GM19463 (cell line): ENCODE data around the gene SPINK14.
A peak's percentile ranks its signal among the peaks of the same experiment; 100 is the strongest.

ENCODE experiments used
- ATAC-seq: cut with Tn5 transposase; IDR thresholded peaks from one replicate; pipeline ENCODE4 v1.9.1; 2021; ENCODE audit warnings: mild to moderate bottlenecking, moderate library complexity; ENCODE audit not compliant: unreplicated experiment

The SPINK14 gene

GRCh38 chr5:148168246-148168645, at the start of gene SPINK14:
TSS of gene SPINK14 (plus strand) at chr5:148168546. CDS start at chr5:148169733, 1,187 bp downstream.
- no peak for ATAC-seq

GRCh38 chr5:148120317-148120716, 48.0 kb upstream of the SPINK14 start:
- ATAC-seq: no peak

GRCh38 chr5:148125641-148126040, 42.7 kb upstream of the SPINK14 start:
- ATAC-seq: no peak

GRCh38 chr5:148135091-148136048, 33.0 kb upstream of the SPINK14 start:
- no peak for ATAC-seq

GRCh38 chr5:148140846-148141245, 27.5 kb upstream of the SPINK14 start:
- no peak for ATAC-seq

GRCh38 chr5:148141645-148142044, 26.7 kb upstream of the SPINK14 start:
- no peak for ATAC-seq

GRCh38 chr5:148145916-148146315, 22.4 kb upstream of the SPINK14 start:
- ATAC-seq: no peak

- ATAC-seq: no peak
Observed at GRCh38 chr5:148146487-148146886, 21.9 kb upstream of the SPINK14 start.

- ATAC-seq: no peak
Observed at GRCh38 chr5:148147415-148147814, 20.9 kb upstream of the SPINK14 start.

- no peak for ATAC-seq
Observed at GRCh38 chr5:148151872-148152271, 16.5 kb upstream of the SPINK14 start.

- ATAC-seq: no peak
Observed at GRCh38 chr5:148152781-148153180, 15.6 kb upstream of the SPINK14 start.

GRCh38 chr5:148156609-148157008, 11.7 kb upstream of the SPINK14 start:
- ATAC-seq: no peak

GRCh38 chr5:148162038-148162437, 6.3 kb upstream of the SPINK14 start:
- no peak for ATAC-seq

GRCh38 chr5:148163345-148163744, 5.0 kb upstream of the SPINK14 start:
- ATAC-seq: no peak

GRCh38 chr5:148166550-148167283, 1.6 kb upstream of the SPINK14 start:
- ATAC-seq: no peak

GRCh38 chr5:148172377-148172776, 4.0 kb downstream of the SPINK14 start:
- no peak for ATAC-seq

- no peak for ATAC-seq
Observed at GRCh38 chr5:148176480-148176879, 8.1 kb downstream of the SPINK14 start.

GRCh38 chr5:148177207-148177606, 8.9 kb downstream of the SPINK14 start:
- ATAC-seq: no peak

GRCh38 chr5:148179234-148179824, 11.0 kb downstream of the SPINK14 start:
- ATAC-seq: peak; percentile 79

- ATAC-seq: peak; percentile 87
Observed at GRCh38 chr5:148186248-148187003, 18.1 kb downstream of the SPINK14 start.

- no peak for ATAC-seq
Observed at GRCh38 chr5:148191010-148191409, 22.7 kb downstream of the SPINK14 start.
